ENCODE measurements around the gene GJA1. TPM values are rescaled to one million over a fixed set of nuclear protein-coding genes. Genes with fewer than 3 reads are reported as not detected.

GJA1 gene
- total RNA-seq, 1 experiment from 2014 or later, result 0.20 TPM

GRCh38 chr6:121498481-121499276 is 63.2 kb downstream of the GJA1 start:
- CTCF ChIA-PET, result no interaction called here
- H3K4me2 ChIP-seq, result no peak overlapping the region
- no peak overlapping the region for H2AFZ ChIP-seq
- H3K27me3 ChIP-seq (ENCODE audit: insufficient read depth, low read depth), result no peaks in the 10 kb centered on the region
- no peaks in the 10 kb centered on the region for H3K9me2 ChIP-seq (ENCODE audit: insufficient read depth)
- TF ChIP-seq EZH2 (IDR thresholded peaks at IDR 0.05; ENCODE audit: low read depth) (no peak), CTCF (conservative IDR thresholded peaks at IDR 0.05) (no peak)
- H4K20me1 ChIP-seq (ENCODE audit: insufficient read depth), result no peaks in the 10 kb centered on the region
- BruUV-seq (replicated peaks), result no TSS peak
- H3K9me3 ChIP-seq (ENCODE audit: insufficient read depth, low read depth), result no peaks in the 10 kb centered on the region
- POLR2A ChIA-PET (ENCODE audit: unreplicated experiment), result no interaction called here
- H3K79me2 ChIP-seq (ENCODE audit: low read depth), result no peaks in the 10 kb centered on the region
- H3K4me3 ChIP-seq, result no peak overlapping the region
- H3K36me3 ChIP-seq (ENCODE audit: low read depth), result no peaks in the 10 kb centered on the region
- intact Hi-C loops (cut with micrococcal nuclease; ENCODE audit: unreplicated experiment), result no loop called here
- H3F3A ChIP-seq (ENCODE audit: insufficient read depth, low read depth), result no peaks in the 10 kb centered on the region; the same call in 1 of the 2 replicates
- no peak overlapping the region for H3K27ac ChIP-seq
- H3K4me1 ChIP-seq (replicated peaks; ENCODE audit: insufficient read depth), result no peaks in the 10 kb centered on the region
- no peak for DNase-seq

Other genes with a start within 250 kb of the GJA1 start
- gene TBC1D32, start 101.2 kb upstream of the GJA1 start, total RNA-seq (2021), result 12.0 and 14.0 TPM in 2 replicates